GF-D8 (cell line): ENCODE measurements around the gene METTL25B.

ENCODE experiments used
- DNase-seq: peaks from one replicate; lab custom pipeline; 2025; lab: John Stamatoyannopoulos, UW

The METTL25B gene

GRCh38 chr1:156700736-156701531 is 27.3 kb upstream of the METTL25B start:
- DNase-seq: no peak

GRCh38 chr1:156703336-156703735 is 24.9 kb upstream of the METTL25B start:
- DNase-seq: no peak

- no peak for DNase-seq
These were observed 24.5 kb upstream of the METTL25B start for GRCh38 chr1:156703741-156704140.

- no peak for DNase-seq
These were observed 24.0 kb upstream of the METTL25B start for GRCh38 chr1:156704166-156704711.

- DNase-seq: no peak
These were observed 23.3 kb upstream of the METTL25B start for GRCh38 chr1:156704930-156705320.

- DNase-seq: no peak
These were observed 22.9 kb upstream of the METTL25B start, which contains the start of gene CRABP2 for GRCh38 chr1:156705321-156705917. TSS of gene CRABP2 (minus strand) at chr1:156705583. CDS start at chr1:156705446, 137 bp downstream.

- no peak for DNase-seq
These were observed 22.2 kb upstream of the METTL25B start for GRCh38 chr1:156705918-156706656.

- DNase-seq: no peak
These were observed 21.4 kb upstream of the METTL25B start for GRCh38 chr1:156706657-156707416.

GRCh38 chr1:156707417-156708217 is 20.7 kb upstream of the METTL25B start:
- DNase-seq: no peak

GRCh38 chr1:156708218-156708661 is 20.0 kb upstream of the METTL25B start:
- DNase-seq: no peak

- no peak for DNase-seq
These were observed 19.2 kb upstream of the METTL25B start for GRCh38 chr1:156709031-156709430.

GRCh38 chr1:156709757-156710489 is 18.3 kb upstream of the METTL25B start:
- DNase-seq: no peak

- no peak for DNase-seq
These were observed 17.1 kb upstream of the METTL25B start for GRCh38 chr1:156711011-156711817.

GRCh38 chr1:156712626-156713025 is 15.6 kb upstream of the METTL25B start:
- DNase-seq: no peak

- DNase-seq: no peak
These were observed 13.4 kb upstream of the METTL25B start for GRCh38 chr1:156714830-156715229.

GRCh38 chr1:156717351-156717750 is 10.9 kb upstream of the METTL25B start:
- no peak for DNase-seq

- DNase-seq: no peak
These were observed 7.1 kb upstream of the METTL25B start for GRCh38 chr1:156721131-156721530.

- DNase-seq: no peak
These were observed 6.7 kb upstream of the METTL25B start for GRCh38 chr1:156721535-156721934.

- peak; percentile 77 for DNase-seq
These were observed 2.5 kb upstream of the METTL25B start for GRCh38 chr1:156725683-156726280.
